Peyer's patch (tissue), 4 donors: ENCODE measurements around the gene DYTN. TPM values are rescaled to one million over a fixed set of nuclear protein-coding genes. Genes with fewer than 3 reads are reported as not detected.

Experiments
- DNase-seq, 3 donors: peaks; one replicate each; pipeline ENCODE4 v3.0.0-alpha.2; 2017 to 2019
- H3K27ac ChIP-seq, 4 donors: fragments of 200-600 bp; sonication (generic); one replicate each; pipeline ENCODE4 v1.5.1; 2016 to 2019
- H3K27me3 ChIP-seq, 2 donors: fragments of 200-600 bp; sonication (generic); one replicate each; pipeline ENCODE4 v1.5.1; 2019
- H3K36me3 ChIP-seq, 3 donors: fragments of 200-600 bp; sonication (generic); one replicate each; pipeline ENCODE4 v1.5.1; 2016 to 2019
- H3K4me1 ChIP-seq, 4 donors: fragments of 200-600 bp; sonication (generic); one replicate each; pipeline ENCODE4 v1.5.1; 2016 to 2019
- H3K4me3 ChIP-seq, 4 donors: fragments of 200-600 bp; sonication (generic); 1 replicate in 3 of 4; 2 replicates in 1 of 4; pipeline ENCODE4 v1.5.1; 2016 to 2019; ENCODE audit warnings: mild to moderate bottlenecking in 1 of 4
- H3K9me3 ChIP-seq, 4 donors: fragments of 200-600 bp; sonication (generic); one replicate each; pipeline ENCODE4 v1.5.1; 2016 to 2019; ENCODE audit warnings: mild to moderate bottlenecking in 1 of 4
- CTCF ChIP-seq, 6 experiments: fragments of 450-650 bp in 4 of 6; fragments of 200-600 bp in 2 of 6; sonication (generic) in 1 of 6; IDR thresholded peaks; one replicate each; pipeline ENCODE4 v1.5.1; 2017 to 2019; ENCODE audit warnings: antibody characterized with exemption in 6 of 6, mild to moderate bottlenecking in 3 of 6, moderate library complexity in 1 of 6
- POLR2A ChIP-seq, 2 donors: fragments of 450-650 bp; IDR thresholded peaks; one replicate each; pipeline ENCODE4 v1.5.1; 2017; ENCODE audit warnings: antibody characterized with exemption in 2 of 2, mild to moderate bottlenecking in 2 of 2, moderate library complexity in 2 of 2
- total RNA-seq, 4 donors: library from RNA; depleted of rRNA; stranded (reverse); fragments of >200 nt; gene quantifications; one replicate each; pipeline ENCODE4 v1.1.0, GENCODE V29; 2016

The DYTN gene
- total RNA-seq, 4 donors from 2014 or later = not detected

- H3K36me3 ChIP-seq = no peaks in the 10 kb centered on the region
- H3K4me3 ChIP-seq = no peak within 1 kb of the TSS
- no peak for DNase-seq
- no peaks in the 10 kb centered on the region for H3K9me3 ChIP-seq
- TF ChIP-seq CTCF (IDR thresholded peaks at IDR 0.05) = no peak
- no peak for TF ChIP-seq POLR2A (IDR thresholded peaks at IDR 0.05)
- H3K27ac ChIP-seq = no peak within 1 kb of the TSS
- H3K4me1 ChIP-seq = no peaks in the 10 kb centered on the region
- H3K27me3 ChIP-seq = no peaks in the 10 kb centered on the region
These were observed 75.8 kb downstream of the DYTN start, which contains the start of gene FAM237A for GRCh38 chr2:206642075-206643025. FAM237A (plus strand) TSS chr2:206642487; CDS start chr2:206644237, 1,750 bp downstream.

DNA sequence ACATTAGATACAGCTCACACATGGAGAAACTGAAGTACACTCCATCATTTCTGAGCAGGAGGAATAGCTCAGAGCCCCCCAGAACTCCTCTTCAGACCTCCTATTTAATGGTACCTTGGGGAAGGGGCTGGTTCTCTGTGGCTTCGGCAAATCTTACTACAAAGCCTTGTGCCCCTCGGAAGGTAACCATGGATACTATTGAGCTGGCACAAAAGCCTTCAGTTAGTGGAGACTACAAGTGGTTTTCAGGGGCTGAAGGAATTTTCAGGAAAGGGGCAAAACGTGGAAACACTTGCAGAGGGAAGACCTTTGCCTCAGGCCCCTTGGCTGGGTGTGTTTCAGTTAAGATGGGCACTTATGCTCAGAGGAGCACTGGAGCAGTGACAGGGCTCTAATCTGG, 77.0 kb downstream of the DYTN start:
- Histone ChIP-seq H3K4me3 (no peak overlapping the region), H3K36me3 (no peaks in the 10 kb centered on the region), H3K4me1 (no peaks in the 10 kb centered on the region), H3K9me3 (no peaks in the 10 kb centered on the region), H3K27ac (no peak overlapping the region), H3K27me3 (no peaks in the 10 kb centered on the region)
- TF ChIP-seq CTCF (IDR thresholded peaks at IDR 0.05) = no peak
- no peak for TF ChIP-seq POLR2A (IDR thresholded peaks at IDR 0.05)
- no peak for DNase-seq

GRCh38 chr2:206639636-206640035, 78.6 kb downstream of the DYTN start:
- no peak for TF ChIP-seq POLR2A (IDR thresholded peaks at IDR 0.05)
- TF ChIP-seq CTCF (IDR thresholded peaks at IDR 0.05) = no peak
- H3K9me3 ChIP-seq = no peaks in the 10 kb centered on the region
- H3K36me3 ChIP-seq = no peaks in the 10 kb centered on the region
- H3K4me1 ChIP-seq = no peaks in the 10 kb centered on the region
- H3K27me3 ChIP-seq = no peaks in the 10 kb centered on the region
- no peak overlapping the region for H3K4me3 ChIP-seq
- H3K27ac ChIP-seq = no peak overlapping the region
- DNase-seq = no peak

- no peak overlapping the region for H3K27ac ChIP-seq
- H3K9me3 ChIP-seq = no peaks in the 10 kb centered on the region
- H3K27me3 ChIP-seq = no peaks in the 10 kb centered on the region
- TF ChIP-seq CTCF (IDR thresholded peaks at IDR 0.05) = no peak
- no peak for TF ChIP-seq POLR2A (IDR thresholded peaks at IDR 0.05)
- no peak for DNase-seq
- H3K36me3 ChIP-seq = no peaks in the 10 kb centered on the region
- no peak overlapping the region for H3K4me3 ChIP-seq
- H3K4me1 ChIP-seq = no peaks in the 10 kb centered on the region
These were observed 83.2 kb downstream of the DYTN start for GRCh38 chr2:206635015-206635414.

- TF ChIP-seq POLR2A (IDR thresholded peaks at IDR 0.05) = no peak
- no peak for TF ChIP-seq CTCF (IDR thresholded peaks at IDR 0.05)
- Histone ChIP-seq H3K4me3 (no peak overlapping the region), H3K9me3 (no peaks in the 10 kb centered on the region), H3K36me3 (no peaks in the 10 kb centered on the region), H3K4me1 (no peaks in the 10 kb centered on the region), H3K27ac (no peak overlapping the region), H3K27me3 (no peaks in the 10 kb centered on the region)
- DNase-seq = no peak
These were observed 86.9 kb downstream of the DYTN start for GRCh38 chr2:206631340-206631739.
